Sigmoid colon (tissue), 4 donors: Measurements from ENCODE around the gene PDLIM4.

Source experiments
- POLR2A ChIP-seq, 2 donors: fragments of 450-650 bp; IDR thresholded peaks; one replicate each; pipeline ENCODE4 v1.6.1; 2016; ENCODE audit warnings: antibody characterized with exemption in 2 of 2, mild to moderate bottlenecking in 2 of 2, moderate library complexity in 2 of 2
- POLR2AphosphoS5 ChIP-seq, 4 donors: sonication (generic); formaldehyde crosslinking; IDR thresholded peaks; one replicate each; pipeline ENCODE4 v1.6.1; 2017; ENCODE audit warnings: antibody characterized with exemption in 4 of 4
- TF ChIP-seq, protein P1 (sequence below), 4 experiments: fragments of 450-650 bp in 3 of 4; fragments of 200-600 bp in 1 of 4; IDR thresholded peaks; one replicate each; pipeline ENCODE4 v1.5.1; 2016 to 2019; ENCODE audit warnings: antibody characterized with exemption in 4 of 4, mild to moderate bottlenecking in 3 of 4, moderate library complexity in 2 of 4

DNA sequence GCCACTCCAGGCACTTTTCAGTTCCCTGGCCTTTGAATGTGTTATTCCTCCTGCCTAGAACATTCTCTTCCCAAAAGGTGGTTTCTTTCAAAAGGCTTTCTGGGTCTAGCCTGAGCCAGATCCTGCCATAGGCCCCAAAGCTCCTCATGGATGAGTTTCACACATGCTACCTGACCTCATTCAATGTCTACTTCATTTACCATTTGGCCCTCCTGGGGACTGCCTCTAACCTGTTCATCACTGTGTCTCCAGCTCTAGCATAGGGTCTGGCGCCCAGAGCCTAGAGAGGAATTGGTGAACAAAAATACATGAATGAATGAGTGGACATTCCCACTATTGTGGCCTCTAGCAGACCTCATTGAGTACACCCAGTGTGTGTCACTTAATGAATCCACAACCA, 24.4 kb upstream of the PDLIM4 start:
- TF ChIP-seq POLR2A (IDR thresholded peaks at IDR 0.05) (no peak), POLR2AphosphoS5 (IDR thresholded peaks at IDR 0.05) (no peak)
- TF ChIP-seq, protein P1, sequence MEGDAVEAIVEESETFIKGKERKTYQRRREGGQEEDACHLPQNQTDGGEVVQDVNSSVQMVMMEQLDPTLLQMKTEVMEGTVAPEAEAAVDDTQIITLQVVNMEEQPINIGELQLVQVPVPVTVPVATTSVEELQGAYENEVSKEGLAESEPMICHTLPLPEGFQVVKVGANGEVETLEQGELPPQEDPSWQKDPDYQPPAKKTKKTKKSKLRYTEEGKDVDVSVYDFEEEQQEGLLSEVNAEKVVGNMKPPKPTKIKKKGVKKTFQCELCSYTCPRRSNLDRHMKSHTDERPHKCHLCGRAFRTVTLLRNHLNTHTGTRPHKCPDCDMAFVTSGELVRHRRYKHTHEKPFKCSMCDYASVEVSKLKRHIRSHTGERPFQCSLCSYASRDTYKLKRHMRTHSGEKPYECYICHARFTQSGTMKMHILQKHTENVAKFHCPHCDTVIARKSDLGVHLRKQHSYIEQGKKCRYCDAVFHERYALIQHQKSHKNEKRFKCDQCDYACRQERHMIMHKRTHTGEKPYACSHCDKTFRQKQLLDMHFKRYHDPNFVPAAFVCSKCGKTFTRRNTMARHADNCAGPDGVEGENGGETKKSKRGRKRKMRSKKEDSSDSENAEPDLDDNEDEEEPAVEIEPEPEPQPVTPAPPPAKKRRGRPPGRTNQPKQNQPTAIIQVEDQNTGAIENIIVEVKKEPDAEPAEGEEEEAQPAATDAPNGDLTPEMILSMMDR (IDR thresholded peaks at IDR 0.05), result no peak
